ENCODE results near the gene CPXM2.
A peak's percentile ranks its signal among the peaks of the same experiment; 100 is the strongest.

The CPXM2 gene

DNA sequence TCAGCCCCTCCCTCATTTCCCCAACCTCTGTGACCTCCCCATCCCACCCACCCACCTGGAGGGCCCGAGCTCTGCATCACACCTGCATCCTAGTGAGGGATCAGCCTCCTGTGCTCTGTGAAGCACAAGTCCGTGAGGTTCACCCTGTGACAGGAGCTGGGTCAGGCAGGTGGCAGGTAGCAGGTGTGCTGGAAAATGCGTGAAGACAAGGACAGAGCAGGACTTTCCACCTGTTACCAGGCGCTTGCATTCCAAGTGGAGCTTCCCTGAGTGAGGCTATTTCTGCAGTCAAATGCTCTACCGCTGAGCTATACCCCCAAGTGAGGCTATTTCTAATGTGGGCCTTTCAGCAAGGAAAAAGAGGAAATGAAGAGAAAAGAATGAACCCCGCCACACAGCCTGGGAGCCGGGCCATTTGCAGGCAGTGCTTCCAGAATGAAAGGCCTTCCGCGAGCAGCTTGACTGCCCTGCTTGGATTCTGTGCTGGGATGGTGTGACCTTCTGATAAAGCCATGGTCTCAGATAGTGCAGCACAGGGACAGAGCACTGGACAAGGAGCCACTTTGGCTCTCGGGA lies 13.3 kb upstream of the CPXM2 start:
- Histone ChIP-seq H3K27me3 (ENCODE audit: insufficient read depth, low read length) (0 out of 2 replicates have a peak, but pooled peaks cover 4% of the 10 kb centered on the region), H3K4me1 (ENCODE audit: insufficient read depth, low read length) (peaks cover 9% of the 10 kb centered on the region; the same call in 1 of the 2 replicates), H3K27ac (ENCODE audit: low read depth, low read length) (no peak overlapping the region), H3K9me3 (ENCODE audit: insufficient read depth, low read depth, low read length) (peaks cover 8% of the 10 kb centered on the region; the same call in 1 of the 2 replicates), H3K36me3 (ENCODE audit: insufficient read depth, low read length) (no peaks in the 10 kb centered on the region), H3K9ac (ENCODE audit: low read depth, low read length) (no peak overlapping the region), H3K4me3 (ENCODE audit: low read length) (no peak overlapping the region)
- WGBS = 44% methylated on average over 10 of the region's 10 CpGs

DNA sequence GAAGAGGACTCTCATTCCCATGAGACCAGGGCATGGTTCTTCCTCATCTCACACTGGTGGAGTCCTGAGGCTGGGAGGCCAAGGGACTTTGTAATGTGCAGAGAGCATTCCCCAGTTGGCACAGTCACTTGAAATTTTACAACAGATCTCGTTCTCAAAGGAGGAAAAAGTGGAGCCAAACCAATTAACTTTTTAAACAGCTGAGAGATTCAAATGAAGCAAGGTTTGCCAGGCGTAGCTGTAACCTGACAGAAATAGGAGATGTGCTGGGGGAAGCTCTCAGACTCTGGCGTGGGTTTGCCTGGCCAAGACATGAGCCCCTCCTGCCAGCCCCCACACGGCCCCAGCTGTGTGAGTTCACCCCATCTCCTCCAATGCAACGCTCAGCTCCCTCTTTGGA lies 12.0 kb upstream of the CPXM2 start:
- H3K27me3 ChIP-seq (ENCODE audit: insufficient read depth, low read length) = 0 out of 2 replicates have a peak, but pooled peaks cover 4% of the 10 kb centered on the region
- H3K4me1 ChIP-seq (ENCODE audit: insufficient read depth, low read length) = peaks cover 9% of the 10 kb centered on the region; the same call in 1 of the 2 replicates
- no peaks in the 10 kb centered on the region for H3K36me3 ChIP-seq (ENCODE audit: insufficient read depth, low read length)
- H3K9ac ChIP-seq (ENCODE audit: low read depth, low read length) = no peak overlapping the region
- WGBS = 79% methylated on average over 5 of the region's 5 CpGs
- no peak overlapping the region for H3K27ac ChIP-seq (ENCODE audit: low read depth, low read length)
- peaks cover 14% of the 10 kb centered on the region; the same call in 1 of the 2 replicates for H3K9me3 ChIP-seq (ENCODE audit: insufficient read depth, low read depth, low read length)
- H3K4me3 ChIP-seq (ENCODE audit: low read length) = no peak overlapping the region

DNA sequence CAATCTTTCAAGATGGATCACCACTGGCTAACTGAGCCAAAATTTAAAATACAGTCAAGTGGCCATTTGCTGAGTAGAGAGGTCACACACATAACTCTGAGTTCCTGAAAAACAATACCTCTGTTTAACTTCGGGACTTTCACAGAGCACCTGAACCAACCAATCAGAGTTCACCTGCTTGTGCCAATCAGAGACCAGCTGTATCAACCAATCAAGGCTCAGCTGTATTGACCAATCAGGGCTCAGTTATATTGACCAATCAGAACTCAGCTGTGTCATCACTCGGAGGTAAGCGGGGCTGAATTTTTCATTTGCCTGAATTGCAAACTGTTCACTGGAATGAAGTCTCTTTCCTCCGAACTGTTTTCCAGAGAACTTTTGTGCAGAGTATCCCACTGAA lies 10.0 kb upstream of the CPXM2 start:
- peaks cover 6% of the 10 kb centered on the region; the same call in 1 of the 2 replicates for H3K4me1 ChIP-seq (ENCODE audit: insufficient read depth, low read length)
- no peak overlapping the region for H3K9ac ChIP-seq (ENCODE audit: low read depth, low read length)
- H3K27ac ChIP-seq (ENCODE audit: low read depth, low read length) = no peak overlapping the region
- H3K27me3 ChIP-seq (ENCODE audit: insufficient read depth, low read length) = 0 out of 2 replicates have a peak, but pooled peaks cover 4% of the 10 kb centered on the region
- WGBS = 94% methylated on average over 4 of the region's 4 CpGs
- peaks cover 14% of the 10 kb centered on the region; the same call in 1 of the 2 replicates for H3K9me3 ChIP-seq (ENCODE audit: insufficient read depth, low read depth, low read length)
- H3K36me3 ChIP-seq (ENCODE audit: insufficient read depth, low read length) = no peaks in the 10 kb centered on the region
- no peak overlapping the region for H3K4me3 ChIP-seq (ENCODE audit: low read length)

DNA sequence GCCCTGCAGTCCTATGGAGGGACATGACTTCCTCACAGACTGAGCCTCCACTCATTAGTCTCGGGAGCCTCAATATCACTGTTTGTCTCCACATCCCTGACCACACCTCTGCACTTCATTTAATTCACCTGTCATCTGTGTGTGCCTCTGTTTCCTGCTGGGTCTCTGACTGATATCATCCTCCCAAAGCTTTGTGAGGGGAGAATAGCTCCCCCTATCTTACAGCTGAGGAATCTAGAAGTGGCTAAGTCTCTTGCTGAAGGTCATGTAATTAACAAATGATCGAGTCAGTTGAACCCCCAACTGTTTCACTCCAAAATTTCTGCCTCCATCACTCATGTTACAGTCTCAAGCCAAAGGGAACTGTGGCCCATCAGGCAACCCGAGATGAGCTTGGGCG lies 5.5 kb upstream of the CPXM2 start:
- H3K27ac ChIP-seq (ENCODE audit: low read depth, low read length) = no peak overlapping the region
- H3K9ac ChIP-seq (ENCODE audit: low read depth, low read length) = no peak overlapping the region
- H3K27me3 ChIP-seq (ENCODE audit: insufficient read depth, low read length) = peaks cover 19% of the 10 kb centered on the region
- peaks cover 14% of the 10 kb centered on the region; the same call in 1 of the 2 replicates for H3K9me3 ChIP-seq (ENCODE audit: insufficient read depth, low read depth, low read length)
- WGBS = 90% methylated on average over 4 of the region's 4 CpGs
- no peak overlapping the region for H3K4me3 ChIP-seq (ENCODE audit: low read length)
- no peaks in the 10 kb centered on the region for H3K36me3 ChIP-seq (ENCODE audit: insufficient read depth, low read length)
- H3K4me1 ChIP-seq (ENCODE audit: insufficient read depth, low read length) = peaks cover 2% of the 10 kb centered on the region; the same call in 1 of the 2 replicates

DNA sequence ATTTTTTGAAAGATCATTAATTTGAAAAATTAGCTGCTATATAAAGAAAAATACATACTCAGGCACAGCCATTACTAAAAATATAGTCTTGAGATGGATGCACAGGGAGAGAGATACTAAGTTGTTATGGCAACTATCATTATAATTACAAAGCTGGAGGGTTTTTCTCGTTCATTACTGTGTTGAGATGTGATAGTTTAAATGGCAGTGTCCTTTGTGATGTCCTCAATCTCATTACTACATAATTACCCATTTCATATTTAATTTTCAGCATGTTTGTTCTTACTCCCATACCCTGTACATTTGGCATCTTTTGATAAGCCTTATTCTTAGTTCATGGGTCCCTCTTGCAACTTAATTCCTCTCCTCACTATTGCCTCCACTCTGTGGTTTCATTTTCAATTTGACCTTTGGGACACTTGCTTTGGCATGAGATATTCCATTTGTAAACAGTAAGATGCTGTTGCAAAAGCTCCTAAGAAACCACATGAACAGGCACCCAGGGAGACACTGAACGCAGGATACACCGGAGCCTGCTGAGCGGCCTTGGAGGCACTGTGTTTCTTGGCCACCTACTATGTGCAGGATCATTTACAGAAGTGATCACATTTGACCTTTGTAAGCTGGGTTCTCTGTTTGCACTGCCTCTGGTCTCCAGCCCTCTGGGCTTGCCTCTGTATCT lies 4.8 kb upstream of the CPXM2 start:
- H3K9ac ChIP-seq (ENCODE audit: low read depth, low read length) = no peak overlapping the region
- peaks cover 26% of the 10 kb centered on the region for H3K27me3 ChIP-seq (ENCODE audit: insufficient read depth, low read length)
- 95% methylated on average over 3 of the region's 4 CpGs for WGBS
- H3K4me3 ChIP-seq (ENCODE audit: low read length) = no peak overlapping the region
- no peak overlapping the region for H3K27ac ChIP-seq (ENCODE audit: low read depth, low read length)
- H3K9me3 ChIP-seq (ENCODE audit: insufficient read depth, low read depth, low read length) = peaks cover 11% of the 10 kb centered on the region; the same call in 1 of the 2 replicates
- no peaks in the 10 kb centered on the region for H3K36me3 ChIP-seq (ENCODE audit: insufficient read depth, low read length)
- H3K4me1 ChIP-seq (ENCODE audit: insufficient read depth, low read length) = peaks cover 6% of the 10 kb centered on the region; the same call in 1 of the 2 replicates

DNA sequence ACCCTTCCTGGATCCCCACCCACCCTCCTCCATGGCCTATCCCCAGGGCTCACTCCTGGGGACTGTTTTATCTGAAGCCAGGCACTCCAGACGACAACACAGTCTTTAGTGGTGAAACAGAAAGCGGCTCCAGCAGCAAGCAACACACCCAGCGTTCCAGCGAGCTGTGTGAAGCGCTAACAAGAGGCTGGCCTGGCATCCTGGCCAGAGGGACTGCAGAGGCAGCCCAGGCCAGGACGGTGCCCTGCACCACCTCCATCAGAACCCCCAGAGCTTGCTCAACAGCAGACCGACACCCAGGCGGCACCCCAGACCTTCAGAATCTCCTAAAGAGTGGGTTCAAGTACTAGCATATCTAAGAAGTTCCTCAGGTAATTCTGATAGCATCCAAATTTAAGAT lies 2.0 kb upstream of the CPXM2 start:
- WGBS = 90% methylated on average over 8 of the region's 8 CpGs
- H3K4me3 ChIP-seq (ENCODE audit: low read length) = no peak overlapping the region
- peaks cover 6% of the 10 kb centered on the region; the same call in 1 of the 2 replicates for H3K4me1 ChIP-seq (ENCODE audit: insufficient read depth, low read length)
- H3K9me3 ChIP-seq (ENCODE audit: insufficient read depth, low read depth, low read length) = no peaks in the 10 kb centered on the region
- no peaks in the 10 kb centered on the region for H3K36me3 ChIP-seq (ENCODE audit: insufficient read depth, low read length)
- no peak overlapping the region for H3K9ac ChIP-seq (ENCODE audit: low read depth, low read length)
- peaks cover 47% of the 10 kb centered on the region for H3K27me3 ChIP-seq (ENCODE audit: insufficient read depth, low read length)
- H3K27ac ChIP-seq (ENCODE audit: low read depth, low read length) = no peak overlapping the region

DNA sequence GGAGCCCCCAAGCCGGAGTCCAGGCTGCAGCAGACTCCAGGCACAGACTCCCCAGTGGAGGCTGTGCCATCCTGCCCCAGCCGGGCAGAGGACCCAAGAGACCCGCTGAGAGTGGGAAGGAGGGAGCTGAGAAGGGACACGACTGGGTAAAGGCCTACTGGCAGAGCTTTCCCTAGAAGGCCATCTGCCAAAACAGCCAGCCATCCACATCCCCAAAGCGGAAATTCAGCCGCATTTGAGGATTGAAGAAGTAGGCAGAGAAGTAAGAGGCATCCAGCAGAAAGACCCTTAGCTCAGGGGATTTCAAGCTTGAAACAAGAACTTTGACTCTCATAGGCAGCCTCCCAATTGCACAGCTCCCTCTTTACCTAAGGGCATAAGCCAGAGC lies 857 bp downstream of the CPXM2 start:
- 54% methylated on average over 6 of the region's 6 CpGs for WGBS

DNA sequence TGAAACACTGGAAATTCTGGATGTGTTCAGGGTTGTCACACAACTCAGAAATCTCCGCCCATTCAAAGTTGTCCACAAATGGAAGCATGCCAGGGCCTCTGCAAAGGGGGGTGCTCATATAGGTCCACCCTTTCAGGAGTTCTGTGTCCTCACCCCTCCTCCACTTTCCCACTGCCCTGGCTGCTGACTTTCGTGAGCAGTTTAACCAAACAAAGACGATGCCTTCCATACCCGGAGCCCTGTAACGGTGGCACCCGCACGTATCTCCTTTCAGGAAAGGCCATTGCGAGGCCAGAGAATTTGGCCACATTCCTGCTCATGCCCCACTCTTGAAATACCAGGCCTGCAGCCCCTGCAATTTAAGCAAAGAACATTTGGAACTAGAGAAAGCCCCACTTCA lies 1.4 kb downstream of the CPXM2 start:
- Histone ChIP-seq H3K27me3 (ENCODE audit: insufficient read depth, low read length) (peaks cover 47% of the 10 kb centered on the region), H3K36me3 (ENCODE audit: insufficient read depth, low read length) (no peaks in the 10 kb centered on the region), H3K27ac (ENCODE audit: low read depth, low read length) (no peak overlapping the region), H3K9ac (ENCODE audit: low read depth, low read length) (no peak overlapping the region), H3K4me3 (ENCODE audit: low read length) (peak overlapping the region; percentile 63; the same call in 1 of the 2 replicates), H3K4me1 (ENCODE audit: insufficient read depth, low read length) (peaks cover 9% of the 10 kb centered on the region; the same call in 1 of the 2 replicates), H3K9me3 (ENCODE audit: insufficient read depth, low read depth, low read length) (no peaks in the 10 kb centered on the region)
- 86% methylated on average over 8 of the region's 8 CpGs for WGBS

More for the DNA sequence above, 857 bp downstream of the CPXM2 start:
- Histone ChIP-seq H3K36me3 (ENCODE audit: insufficient read depth, low read length) (no peaks in the 10 kb centered on the region), H3K4me3 (ENCODE audit: low read length) (peak overlapping the region; percentile 63), H3K27ac (ENCODE audit: low read depth, low read length) (no peak overlapping the region), H3K27me3 (ENCODE audit: insufficient read depth, low read length) (peaks cover 47% of the 10 kb centered on the region), H3K9me3 (ENCODE audit: insufficient read depth, low read depth, low read length) (no peaks in the 10 kb centered on the region), H3K4me1 (ENCODE audit: insufficient read depth, low read length) (peaks cover 9% of the 10 kb centered on the region; the same call in 1 of the 2 replicates), H3K9ac (ENCODE audit: low read depth, low read length) (peak overlapping the region; percentile 64; the same call in 1 of the 2 replicates)

DNA sequence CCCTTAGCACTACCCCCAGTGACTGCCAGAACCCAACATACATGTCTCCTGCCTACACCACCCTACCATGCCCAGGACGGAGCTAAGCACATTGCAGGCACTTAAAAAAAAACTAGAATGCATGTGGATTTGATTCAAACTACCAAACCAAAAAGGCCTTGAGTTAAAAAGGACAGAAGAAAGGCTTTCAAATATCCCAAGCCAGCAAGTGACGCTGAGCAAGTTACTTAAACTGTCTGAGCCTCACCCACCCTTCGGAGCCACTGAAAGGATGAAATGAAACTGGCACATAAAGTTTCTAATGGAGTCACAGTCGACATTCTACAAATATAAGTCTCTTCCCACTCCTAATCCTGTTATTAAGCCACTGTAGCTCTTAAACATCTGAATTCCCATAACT lies 1.8 kb downstream of the CPXM2 start:
- no peak overlapping the region for H3K27ac ChIP-seq (ENCODE audit: low read depth, low read length)
- no peaks in the 10 kb centered on the region for H3K9me3 ChIP-seq (ENCODE audit: insufficient read depth, low read depth, low read length)
- H3K27me3 ChIP-seq (ENCODE audit: insufficient read depth, low read length) = peaks cover 47% of the 10 kb centered on the region
- H3K4me3 ChIP-seq (ENCODE audit: low read length) = no peak overlapping the region
- WGBS = 77% methylated on average over 4 of the region's 4 CpGs
- peaks cover 9% of the 10 kb centered on the region; the same call in 1 of the 2 replicates for H3K4me1 ChIP-seq (ENCODE audit: insufficient read depth, low read length)
- no peaks in the 10 kb centered on the region for H3K36me3 ChIP-seq (ENCODE audit: insufficient read depth, low read length)
- no peak overlapping the region for H3K9ac ChIP-seq (ENCODE audit: low read depth, low read length)

DNA sequence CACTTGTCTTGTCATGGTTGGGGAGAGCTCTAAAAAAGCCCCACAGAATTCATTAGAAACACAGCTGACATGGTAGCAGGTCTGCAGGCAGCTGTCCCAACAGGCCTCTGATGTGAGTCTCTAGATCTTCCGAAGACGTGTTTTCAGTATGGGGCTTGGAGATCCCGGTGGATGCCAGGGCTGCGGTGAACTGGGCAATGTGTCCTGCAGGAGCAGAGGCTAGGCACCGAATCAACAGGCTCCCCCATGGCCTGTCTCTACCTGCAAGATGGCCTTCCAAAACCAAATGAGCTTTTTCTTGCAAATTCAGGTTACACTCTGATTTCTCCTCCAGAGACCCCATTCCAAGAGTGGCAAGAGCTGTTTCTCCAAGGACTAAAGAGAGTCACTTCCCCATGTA lies 2.9 kb downstream of the CPXM2 start:
- 92% methylated on average over 5 of the region's 5 CpGs for WGBS
- no peak overlapping the region for H3K27ac ChIP-seq (ENCODE audit: low read depth, low read length)

DNA sequence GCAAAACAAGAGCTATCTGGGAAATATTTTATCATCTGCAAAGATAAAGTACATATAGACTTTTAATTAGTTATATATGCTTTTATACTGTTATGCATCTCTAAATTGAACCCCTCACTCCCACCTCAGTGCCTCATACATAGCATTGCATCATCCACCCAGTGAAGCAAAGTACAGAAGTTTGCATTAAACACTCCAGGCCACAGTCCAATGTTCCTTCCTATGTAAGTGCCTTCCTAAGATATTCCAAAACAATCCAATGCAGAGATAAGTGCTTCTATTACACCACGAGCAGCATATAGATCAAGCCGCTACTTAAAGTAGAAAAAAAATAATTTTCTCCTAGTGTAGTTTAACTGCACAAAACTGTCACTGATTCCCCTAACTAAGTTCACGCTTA lies 3.4 kb downstream of the CPXM2 start:
- Histone ChIP-seq H3K27ac (ENCODE audit: low read depth, low read length) (no peak overlapping the region), H3K9ac (ENCODE audit: low read depth, low read length) (no peak overlapping the region), H3K27me3 (ENCODE audit: insufficient read depth, low read length) (peaks cover 39% of the 10 kb centered on the region), H3K9me3 (ENCODE audit: insufficient read depth, low read depth, low read length) (no peaks in the 10 kb centered on the region), H3K4me3 (ENCODE audit: low read length) (no peak overlapping the region), H3K36me3 (ENCODE audit: insufficient read depth, low read length) (no peaks in the 10 kb centered on the region), H3K4me1 (ENCODE audit: insufficient read depth, low read length) (peaks cover 9% of the 10 kb centered on the region; the same call in 1 of the 2 replicates)
- WGBS = 97% methylated on average over 3 of the region's 3 CpGs

More for the DNA sequence above, 2.9 kb downstream of the CPXM2 start:
- no peak overlapping the region for H3K9ac ChIP-seq (ENCODE audit: low read depth, low read length)
- no peak overlapping the region for H3K4me3 ChIP-seq (ENCODE audit: low read length)
- H3K36me3 ChIP-seq (ENCODE audit: insufficient read depth, low read length) = no peaks in the 10 kb centered on the region
- peaks cover 41% of the 10 kb centered on the region for H3K27me3 ChIP-seq (ENCODE audit: insufficient read depth, low read length)
- peaks cover 9% of the 10 kb centered on the region; the same call in 1 of the 2 replicates for H3K4me1 ChIP-seq (ENCODE audit: insufficient read depth, low read length)
- H3K9me3 ChIP-seq (ENCODE audit: insufficient read depth, low read depth, low read length) = no peaks in the 10 kb centered on the region

Measured in HUES64 (cell line).